H9 (cell line): Measurements from ENCODE around the gene XRCC3. TPM values are rescaled to one million over a fixed set of nuclear protein-coding genes. Genes with fewer than 3 reads are reported as not detected.
A peak's percentile ranks its signal among the peaks of the same experiment; 100 is the strongest.

Source experiments
- DNase-seq: peaks from one replicate; pipeline ENCODE4 v3.0.0-alpha.2; 2017
- H2AFZ ChIP-seq: one replicate; pipeline ENCODE4 v1.6.1; 2013; ENCODE audit warnings: mild to moderate bottlenecking, low read length, control low read depth, moderate library complexity
- H2AK5ac ChIP-seq: 2 replicates; pipeline ENCODE4 v1.6.1; 2013; ENCODE audit warnings: low read length, control low read depth, mixed read lengths; ENCODE audit not compliant: insufficient read length
- H2BK120ac ChIP-seq: one replicate; pipeline ENCODE4 v1.6.1; 2013; ENCODE audit warnings: low read depth, mild to moderate bottlenecking, low read length, control low read depth, inconsistent platforms; ENCODE audit not compliant: poor library complexity, severe bottlenecking
- H2BK12ac ChIP-seq: 2 replicates; pipeline ENCODE4 v1.6.1; 2013; ENCODE audit warnings: low read length, control low read depth, mixed read lengths, low read depth; ENCODE audit not compliant: insufficient read length
- H2BK15ac ChIP-seq: 2 replicates; pipeline ENCODE4 v1.6.1; 2013; ENCODE audit warnings: low read depth, low read length, control low read depth
- H2BK20ac ChIP-seq: one replicate; pipeline ENCODE4 v1.6.1; 2013; ENCODE audit warnings: low read depth, mild to moderate bottlenecking, low read length, control low read depth, inconsistent platforms; ENCODE audit not compliant: poor library complexity, severe bottlenecking
- H2BK5ac ChIP-seq: 2 replicates; pipeline ENCODE4 v1.6.1; 2013; ENCODE audit warnings: low read length, control low read depth, mixed read lengths; ENCODE audit not compliant: insufficient read length
- H3K14ac ChIP-seq: 2 replicates; pipeline ENCODE4 v1.6.1; 2013; ENCODE audit warnings: low read length, control low read depth; ENCODE audit not compliant: insufficient read depth
- H3K18ac ChIP-seq: 2 replicates; pipeline ENCODE4 v1.6.1; 2013; ENCODE audit warnings: low read depth, mild to moderate bottlenecking, mixed read lengths, low read length, control low read depth; ENCODE audit not compliant: insufficient read length
- H3K23ac ChIP-seq: 2 replicates; pipeline ENCODE4 v1.6.1; 2013; ENCODE audit warnings: low read length, control low read depth, mixed read lengths, low read depth; ENCODE audit not compliant: insufficient read length
- H3K23me2 ChIP-seq: 2 replicates; pipeline ENCODE4 v1.6.1; 2013; ENCODE audit warnings: low read depth, mild to moderate bottlenecking, mixed read lengths, low read length, control low read depth; ENCODE audit not compliant: insufficient read length, poor library complexity, severe bottlenecking
- H3K27ac ChIP-seq: 2 replicates; pipeline ENCODE4 v1.5.1; 2013; ENCODE audit warnings: low read length, control low read depth, mixed read lengths, low read depth; ENCODE audit not compliant: insufficient read length
- H3K27me3 ChIP-seq: 2 replicates; pipeline ENCODE4 v1.6.1; 2013; ENCODE audit warnings: low read length, control low read depth, inconsistent platforms; ENCODE audit not compliant: insufficient read depth
- H3K4ac ChIP-seq: 2 replicates; pipeline ENCODE4 v1.6.1; 2013; ENCODE audit warnings: low read depth, mild to moderate bottlenecking, control low read depth, inconsistent platforms, low read length, moderate library complexity
- H3K4me1 ChIP-seq: 2 replicates; pipeline ENCODE4 v1.6.1; 2013; ENCODE audit warnings: low read length, control low read depth, inconsistent platforms; ENCODE audit not compliant: insufficient read depth
- H3K4me2 ChIP-seq: 2 replicates; pipeline ENCODE4 v1.6.1; 2013; ENCODE audit warnings: low read length, control low read depth, mixed read lengths; ENCODE audit not compliant: insufficient read length, insufficient read depth
- H3K56ac ChIP-seq: 2 replicates; pipeline ENCODE4 v1.6.1; 2013; ENCODE audit warnings: low read depth, mild to moderate bottlenecking, mixed read lengths, low read length, control low read depth; ENCODE audit not compliant: insufficient read length
- H3K79me1 ChIP-seq: 2 replicates; pipeline ENCODE4 v1.6.1; 2013; ENCODE audit warnings: low read depth, mild to moderate bottlenecking, moderate library complexity, low read length, control low read depth, inconsistent platforms; ENCODE audit not compliant: insufficient read depth, poor library complexity, severe bottlenecking
- H3K79me2 ChIP-seq: 2 replicates; pipeline ENCODE4 v1.6.1; 2013; ENCODE audit warnings: low read length, control low read depth, inconsistent platforms; ENCODE audit not compliant: insufficient read depth
- H3K9ac ChIP-seq: 2 replicates; pipeline ENCODE4 v1.6.1; 2013; ENCODE audit warnings: low read length, control low read depth, mixed read lengths; ENCODE audit not compliant: insufficient read length; ENCODE audit errors: extremely low read depth
- H3K9me3 ChIP-seq: one replicate; pipeline ENCODE4 v1.6.1; 2013; ENCODE audit warnings: low read depth, low read length, inconsistent platforms; ENCODE audit not compliant: control insufficient read depth
- H3T11ph ChIP-seq: one replicate; pipeline ENCODE4 v1.6.1; 2013; ENCODE audit warnings: mild to moderate bottlenecking, low read length, control low read depth, inconsistent platforms
- H4K20me1 ChIP-seq: one replicate; pipeline ENCODE4 v1.6.1; 2013; ENCODE audit not compliant: control insufficient read depth, insufficient read length, insufficient read depth
- H4K5ac ChIP-seq: 2 replicates; pipeline ENCODE4 v1.6.1; 2013; ENCODE audit warnings: low read depth, mild to moderate bottlenecking, mixed read lengths, low read length, control low read depth; ENCODE audit not compliant: insufficient read length
- H4K8ac ChIP-seq: replicated peaks from 2 replicates; pipeline ENCODE4 v1.6.1; 2013; ENCODE audit warnings: low read length, control low read depth, mixed read lengths, low read depth; ENCODE audit not compliant: insufficient read length
- H4K91ac ChIP-seq: 2 replicates; pipeline ENCODE4 v1.6.1; 2013; ENCODE audit warnings: low read depth, mild to moderate bottlenecking, moderate library complexity, mixed read lengths, low read length, control low read depth; ENCODE audit not compliant: insufficient read length
- H3K27ac Mint-ChIP-seq, 3 experiments: 2 replicates in 2 of 3; 3 replicates in 1 of 3; pipeline ENCODE4 v1.8.0; 2020 to 2021; ENCODE audit warnings: mixed read lengths in 3 of 3, mild to moderate bottlenecking in 1 of 3, moderate library complexity in 1 of 3
- H3K27me3 Mint-ChIP-seq: 2 replicates; pipeline ENCODE4 v1.8.0; 2021; ENCODE audit warnings: low read depth, mild to moderate bottlenecking, moderate library complexity, mixed read lengths
- H3K36me3 Mint-ChIP-seq, 3 experiments: 2 replicates in 2 of 3; 3 replicates in 1 of 3; pipeline ENCODE4 v1.8.0; 2020 to 2021; ENCODE audit warnings: low read depth in 3 of 3, mixed read lengths in 3 of 3; ENCODE audit not compliant: insufficient read depth in 1 of 3
- H3K4me1 Mint-ChIP-seq, 2 experiments: 2 replicates each; pipeline ENCODE4 v1.8.0; 2020; ENCODE audit warnings: mixed read lengths in 2 of 2
- H3K4me3 Mint-ChIP-seq, 2 experiments: 2 replicates in 1 of 2; 3 replicates in 1 of 2; pipeline ENCODE4 v1.8.0; 2020 to 2021; ENCODE audit warnings: mild to moderate bottlenecking in 2 of 2, mixed read lengths in 2 of 2, moderate library complexity in 1 of 2
- H3K9me3 Mint-ChIP-seq, 2 experiments: 2 replicates in 1 of 2; 3 replicates in 1 of 2; pipeline ENCODE4 v1.8.0; 2020; ENCODE audit warnings: mild to moderate bottlenecking in 2 of 2, mixed read lengths in 2 of 2, moderate library complexity in 1 of 2
- CTCF ChIP-seq: fragments of 200-600 bp; sonication (generic); conservative IDR thresholded peaks from 3 replicates; pipeline ENCODE4 v1.8.0; 2021; ENCODE audit warnings: antibody characterized with exemption, mild to moderate bottlenecking
- WGBS: extraction: QIAGEN DNeasy Blood & Tissue Kit; methylation state at CpG from one replicate; pipeline ENCODE4 v1.1.7; 2013; ENCODE audit warnings: missing lambda C conversion rate, low lambda C conversion rate, mixed read lengths; ENCODE audit not compliant: insufficient read length; ENCODE audit errors: extremely low coverage; 5-methylcytosine and 5-hydroxymethylcytosine counted together
- total RNA-seq: library from RNA; stranded (reverse); gene quantifications from 2 replicates; pipeline ENCODE4 v1.2.1, GENCODE V29; 2021

Gene XRCC3
- total RNA-seq, 1 experiment from 2014 or later = 45.3 TPM

DNA sequence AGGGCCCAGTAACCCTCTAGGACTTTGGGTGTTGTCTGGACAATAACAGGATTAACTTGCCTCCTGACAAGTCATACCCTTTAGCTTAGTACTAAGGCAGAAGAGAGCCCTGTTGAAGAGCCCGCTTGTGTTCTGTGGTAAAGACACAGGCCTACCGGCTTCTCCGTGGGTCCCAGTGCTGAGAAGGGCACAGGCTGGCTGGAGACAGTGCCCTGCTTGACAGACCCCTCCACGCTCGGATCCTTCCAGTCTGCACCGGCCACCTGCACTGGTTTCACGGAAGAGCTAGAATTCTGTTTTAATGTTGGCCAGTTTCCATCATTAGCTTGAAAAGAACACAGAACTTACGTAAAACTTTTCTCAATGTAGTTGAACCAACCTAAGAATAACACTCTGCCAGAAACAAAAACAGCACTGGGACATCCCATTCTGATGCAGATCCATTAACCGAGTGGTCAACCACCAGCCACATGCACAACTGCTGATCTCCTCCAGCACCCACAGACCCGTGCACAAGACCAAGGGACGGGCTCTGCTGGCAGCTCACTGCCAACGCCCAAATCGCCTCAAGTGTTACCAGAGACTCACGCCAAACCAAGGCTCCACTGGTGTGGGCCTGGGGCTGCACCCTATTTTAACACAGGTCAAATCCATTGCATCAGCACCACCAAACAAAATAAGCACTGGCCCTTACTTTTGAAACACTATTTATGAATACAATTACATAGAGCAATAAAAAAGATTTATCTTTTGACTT lies 27.4 kb upstream of the XRCC3 start:
- H3K4me2 ChIP-seq = no peak overlapping the region
- Mint-ChIP-seq H3K4me3 (no peak overlapping the region; a peak in 1 of 5 replicates), H3K9me3 (no peaks in the 10 kb centered on the region), H3K4me1 (peaks cover 16 to 19% of the 10 kb centered on the region in 2 experiments), H3K27ac (peak overlapping the region; percentile 39 to 55 (median 47); a peak in 2 of 7 replicates), H3K27me3 (no peaks in the 10 kb centered on the region), H3K36me3 (peaks cover 3 to 18% (median 10%) of the 10 kb centered on the region in 3 experiments; a peak in 6 of 7 replicates)
- H2AK5ac ChIP-seq = no peak overlapping the region
- no peak overlapping the region for H3K27ac ChIP-seq
- no peak overlapping the region for H4K8ac ChIP-seq
- no peaks in the 10 kb centered on the region for H3K79me1 ChIP-seq
- H2BK5ac ChIP-seq = no peak overlapping the region
- no peak overlapping the region for H3K18ac ChIP-seq
- no CpG with 5 or more reads among the region's 14 CpGs for WGBS
- H2AFZ ChIP-seq = no peak overlapping the region
- no peaks in the 10 kb centered on the region for H3K79me2 ChIP-seq
- no peak overlapping the region for H4K91ac ChIP-seq
- no peak overlapping the region for H3T11ph ChIP-seq
- no peaks in the 10 kb centered on the region for H3K23me2 ChIP-seq
- no peak for TF ChIP-seq CTCF
- no peak overlapping the region for H2BK12ac ChIP-seq
- H3K4me1 ChIP-seq = peaks cover 6% of the 10 kb centered on the region; the same call in 1 of the 2 replicates
- H2BK15ac ChIP-seq = no peak overlapping the region
- H2BK120ac ChIP-seq = no peak overlapping the region
- no peak overlapping the region for H3K56ac ChIP-seq
- no peak overlapping the region for H3K4ac ChIP-seq
- H3K27me3 ChIP-seq = no peaks in the 10 kb centered on the region
- no peak overlapping the region for H3K9ac ChIP-seq
- H3K23ac ChIP-seq = no peak overlapping the region
- no peak overlapping the region for H2BK20ac ChIP-seq
- H3K14ac ChIP-seq = no peak overlapping the region
- no peak overlapping the region for H4K5ac ChIP-seq
- H4K20me1 ChIP-seq = no peaks in the 10 kb centered on the region
- no peak for DNase-seq
- H3K9me3 ChIP-seq = no peaks in the 10 kb centered on the region
